C4-2B (cell line): ENCODE results near the gene RBMS3.

ENCODE experiments used
- H3K27ac ChIP-seq: fragments of 450-650 bp; 2 replicates; pipeline ENCODE4 v1.5.1; 2017
- ZFX ChIP-seq: fragments of 450-650 bp; IDR thresholded peaks from 2 replicates; pipeline ENCODE4 v1.6.1; 2017
- TF ChIP-seq, protein P1 (sequence below): fragments of 450-650 bp; conservative IDR thresholded peaks from 2 replicates; pipeline ENCODE4 v1.5.1; 2017; ENCODE audit warnings: mild to moderate bottlenecking

The RBMS3 gene

DNA sequence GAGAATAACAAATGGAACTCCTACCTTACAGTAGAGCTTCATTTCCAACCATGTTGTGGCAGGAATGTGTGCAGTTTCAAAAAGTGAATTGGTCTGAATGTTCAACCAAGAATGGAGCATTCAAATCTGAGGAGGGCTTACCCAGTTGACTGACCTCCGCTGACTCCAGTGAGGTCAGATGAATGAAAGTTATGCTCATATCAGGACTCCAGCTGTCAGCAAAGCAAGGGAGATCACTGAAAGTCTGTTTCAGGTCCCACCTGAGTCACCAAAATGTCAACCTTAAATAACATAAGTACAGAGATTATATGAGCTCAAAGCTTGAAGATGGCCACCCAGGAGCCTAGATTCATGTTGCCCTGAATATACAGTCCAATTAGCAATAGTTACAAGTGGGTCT, 473.5 kb downstream of the RBMS3 start:
- H3K27ac ChIP-seq, result no peak overlapping the region
- TF ChIP-seq, protein P1, sequence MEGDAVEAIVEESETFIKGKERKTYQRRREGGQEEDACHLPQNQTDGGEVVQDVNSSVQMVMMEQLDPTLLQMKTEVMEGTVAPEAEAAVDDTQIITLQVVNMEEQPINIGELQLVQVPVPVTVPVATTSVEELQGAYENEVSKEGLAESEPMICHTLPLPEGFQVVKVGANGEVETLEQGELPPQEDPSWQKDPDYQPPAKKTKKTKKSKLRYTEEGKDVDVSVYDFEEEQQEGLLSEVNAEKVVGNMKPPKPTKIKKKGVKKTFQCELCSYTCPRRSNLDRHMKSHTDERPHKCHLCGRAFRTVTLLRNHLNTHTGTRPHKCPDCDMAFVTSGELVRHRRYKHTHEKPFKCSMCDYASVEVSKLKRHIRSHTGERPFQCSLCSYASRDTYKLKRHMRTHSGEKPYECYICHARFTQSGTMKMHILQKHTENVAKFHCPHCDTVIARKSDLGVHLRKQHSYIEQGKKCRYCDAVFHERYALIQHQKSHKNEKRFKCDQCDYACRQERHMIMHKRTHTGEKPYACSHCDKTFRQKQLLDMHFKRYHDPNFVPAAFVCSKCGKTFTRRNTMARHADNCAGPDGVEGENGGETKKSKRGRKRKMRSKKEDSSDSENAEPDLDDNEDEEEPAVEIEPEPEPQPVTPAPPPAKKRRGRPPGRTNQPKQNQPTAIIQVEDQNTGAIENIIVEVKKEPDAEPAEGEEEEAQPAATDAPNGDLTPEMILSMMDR, result no peak
- no peak for TF ChIP-seq ZFX

DNA sequence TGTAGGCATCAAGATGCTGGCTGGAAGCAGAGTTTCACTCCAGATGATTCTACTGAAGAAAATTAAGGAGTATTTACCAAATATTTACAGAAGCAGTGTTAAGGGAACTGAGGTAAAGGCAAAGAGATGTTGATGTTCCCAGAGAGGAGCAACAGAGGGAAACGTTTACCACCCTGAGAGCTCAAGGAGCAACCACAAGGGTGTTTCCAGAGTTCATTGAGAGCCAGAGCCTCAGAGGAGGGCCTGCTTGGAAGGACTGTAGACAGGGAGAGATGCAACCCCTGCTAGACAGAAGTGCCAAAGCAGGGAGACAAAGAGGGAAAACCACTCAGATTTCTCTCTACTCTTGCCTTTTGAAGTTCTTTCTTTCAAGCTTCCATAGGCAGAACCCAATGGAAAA, 474.5 kb downstream of the RBMS3 start:
- H3K27ac ChIP-seq, result no peak overlapping the region
- no peak for TF ChIP-seq ZFX
- TF ChIP-seq, protein P1, result no peak

DNA sequence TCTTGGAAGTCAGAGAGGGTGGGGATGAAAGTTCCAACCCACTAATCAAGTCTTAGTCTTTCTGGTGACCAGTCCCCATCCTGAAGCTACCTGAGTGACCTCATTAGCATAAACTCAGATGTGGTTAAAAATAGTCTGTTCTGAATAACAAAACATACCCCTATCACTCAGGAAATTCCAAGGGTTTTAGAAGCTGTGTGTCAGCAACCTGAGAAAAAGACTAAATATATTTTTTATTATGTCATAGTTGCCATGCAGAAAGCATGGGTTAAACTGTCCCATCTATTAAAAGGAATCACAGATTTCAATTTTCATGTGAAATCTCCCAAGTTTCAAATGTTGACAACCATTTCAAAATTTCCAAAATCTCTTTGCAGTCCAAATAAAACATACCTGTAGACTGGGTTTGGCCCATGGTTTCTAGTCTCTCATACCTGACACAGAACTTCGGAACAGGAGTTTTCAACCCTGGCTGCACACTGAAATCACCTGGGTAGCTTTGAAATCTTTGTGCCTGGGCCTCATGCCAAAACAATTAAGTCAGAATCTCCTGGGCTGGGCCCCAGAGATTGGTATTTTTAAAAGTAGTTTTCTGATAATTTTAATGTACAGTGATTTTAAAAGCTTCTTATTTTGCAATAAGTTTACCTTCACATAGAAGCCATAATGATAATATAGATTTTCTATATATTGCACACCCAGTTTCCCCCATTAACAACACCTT, 476.3 kb downstream of the RBMS3 start:
- TF ChIP-seq ZFX, result no peak
- TF ChIP-seq, protein P1, result no peak
- H3K27ac ChIP-seq, result no peak overlapping the region

DNA sequence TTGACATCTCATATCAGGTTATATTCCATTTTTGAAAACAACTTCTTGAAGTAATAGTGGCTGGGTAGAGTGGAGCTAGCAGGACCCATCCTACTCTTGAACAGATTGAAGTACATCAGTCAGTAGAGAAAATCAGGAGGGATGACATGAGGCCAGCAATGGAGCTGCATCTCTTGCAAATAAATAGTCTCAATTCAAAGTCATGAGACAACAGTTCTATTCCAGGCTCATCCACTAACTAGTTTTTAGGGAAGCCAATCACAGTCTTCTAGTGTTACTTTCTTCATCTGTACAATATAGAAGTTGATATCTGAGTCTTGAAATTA, 477.2 kb downstream of the RBMS3 start:
- no peak overlapping the region for H3K27ac ChIP-seq
- TF ChIP-seq, protein P1, result no peak
- TF ChIP-seq ZFX, result no peak

DNA sequence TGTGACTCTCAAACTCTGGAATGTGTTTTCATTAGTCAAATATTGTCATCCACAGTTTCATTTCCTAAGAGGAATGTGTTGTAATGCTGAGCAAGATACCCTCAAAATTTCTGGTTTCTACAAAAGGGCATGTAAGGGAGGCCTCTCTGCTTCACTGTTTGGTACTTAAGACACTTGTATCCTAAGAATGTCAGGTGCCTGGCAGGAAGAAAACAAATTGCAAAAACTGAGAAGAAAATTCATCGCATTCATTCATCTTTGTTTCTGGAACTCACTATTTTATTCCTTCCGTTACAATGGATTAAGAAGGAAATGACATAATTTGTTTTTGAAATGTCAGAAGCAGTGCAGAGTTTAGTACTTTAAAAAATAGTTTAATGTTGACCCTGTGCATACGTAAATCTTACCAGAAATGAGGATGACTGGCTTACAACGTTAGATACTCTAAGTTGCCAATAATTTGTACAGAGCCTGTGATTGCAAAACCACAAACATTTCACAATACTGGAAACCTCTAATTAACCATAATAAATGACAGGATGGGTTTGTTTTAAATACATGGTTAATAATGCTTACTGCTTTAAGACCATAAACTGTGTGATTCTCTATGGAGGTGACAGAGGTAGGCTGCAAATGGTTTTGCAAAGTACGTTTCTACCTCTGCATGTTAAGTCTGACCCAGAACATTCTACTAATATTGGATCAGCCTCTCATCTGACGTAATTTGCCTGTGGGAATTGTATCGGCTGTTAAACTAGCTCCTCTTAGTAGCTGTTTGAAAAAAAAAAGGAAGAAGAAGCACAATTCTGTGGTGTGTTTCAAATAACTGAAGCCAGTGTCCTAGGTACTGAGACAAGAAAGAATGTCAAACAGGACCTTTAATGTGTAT, 477.8 kb downstream of the RBMS3 start:
- no peak overlapping the region for H3K27ac ChIP-seq
- TF ChIP-seq ZFX, result no peak

DNA sequence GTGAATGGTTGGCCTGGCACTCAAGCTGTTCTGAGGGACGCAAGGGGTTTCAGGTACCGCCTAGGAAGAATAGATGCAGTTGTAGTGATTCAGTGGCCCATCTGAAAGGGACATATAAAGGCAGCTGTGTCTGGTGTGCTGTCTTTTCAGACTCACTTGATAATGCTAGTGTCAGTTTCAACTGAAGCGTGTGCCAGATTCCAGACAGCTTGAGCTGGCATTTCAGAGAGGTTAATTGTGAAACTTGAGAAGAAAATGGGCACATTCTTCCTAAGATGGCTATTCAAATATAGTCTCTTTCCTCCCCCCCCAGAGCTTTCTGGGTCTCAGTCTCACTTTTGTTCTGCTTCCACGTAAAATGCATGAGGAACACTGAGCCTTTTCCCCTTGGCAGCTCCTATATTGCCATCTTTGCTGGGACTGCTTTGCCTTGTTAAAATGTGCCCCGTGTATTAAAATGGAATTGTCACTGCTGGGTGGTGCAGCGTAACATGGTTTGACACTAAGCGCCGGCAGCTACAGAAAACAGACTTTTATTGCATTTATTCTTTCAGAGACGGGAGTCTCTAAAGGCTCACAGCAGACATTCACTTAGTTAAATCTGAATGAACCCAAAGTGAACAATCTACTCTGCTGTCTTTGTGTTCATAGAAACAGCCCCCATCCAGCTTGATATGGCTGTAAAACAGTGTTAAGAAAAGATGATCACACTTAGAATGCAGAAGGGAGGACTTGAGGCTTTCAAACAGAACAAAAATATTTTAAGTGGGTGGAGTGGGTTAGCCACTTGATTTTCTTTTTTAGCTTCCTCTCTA, 478.7 kb downstream of the RBMS3 start:
- no peak overlapping the region for H3K27ac ChIP-seq

DNA sequence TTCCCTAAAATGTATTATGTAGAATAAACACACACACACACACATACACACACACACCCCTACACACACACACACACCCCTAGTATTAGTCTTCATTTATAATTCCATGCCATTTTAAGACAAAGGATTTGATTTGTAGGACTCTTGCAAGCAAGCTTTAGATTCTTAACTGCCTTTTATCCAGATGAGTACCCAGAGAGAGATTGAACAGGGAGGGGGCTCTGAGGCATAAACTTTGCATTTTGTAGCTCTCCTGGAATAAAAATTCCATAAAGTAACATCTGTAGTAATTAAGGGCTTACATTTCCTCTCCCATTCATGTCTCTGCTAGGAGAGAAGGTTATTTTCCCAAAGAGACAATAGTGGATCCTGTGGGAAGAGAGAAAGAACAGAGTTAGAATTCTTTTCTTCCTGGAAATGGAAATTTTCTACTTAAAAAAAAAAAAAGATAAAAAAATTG, 479.4 kb downstream of the RBMS3 start:
- TF ChIP-seq, protein P1, result no peak
- TF ChIP-seq ZFX, result no peak
- no peak overlapping the region for H3K27ac ChIP-seq

More for the DNA sequence above, 478.7 kb downstream of the RBMS3 start:
- TF ChIP-seq ZFX, result no peak
- TF ChIP-seq, protein P1, result no peak
